Omental fat pad (tissue), 4 donors: ENCODE data around the gene CSAD. TPM values are rescaled to one million over a fixed set of nuclear protein-coding genes. Genes with fewer than 3 reads are reported as not detected.

Experiments
- ATAC-seq: fragments of 150-250 bp; one replicate; pipeline ENCODE4 v1.9.1; 2016; ENCODE audit warnings: mild to moderate bottlenecking, moderate library complexity; ENCODE audit not compliant: low FRiP score
- DNase-seq: peaks from one replicate; pipeline ENCODE4 v3.0.0-alpha.2; 2019; ENCODE audit warnings: low spot score
- total RNA-seq, 4 donors: library from RNA; depleted of rRNA; stranded (reverse); fragments of >200 nt; gene quantifications; one replicate each; pipeline ENCODE4 v1.1.0, GENCODE V29; 2016
- TF ChIP-seq, protein P1 (sequence below), 3 donors: fragments of 450-650 bp; IDR thresholded peaks; one replicate each; pipeline ENCODE4 v1.5.1; 2016 to 2017; ENCODE audit warnings: antibody characterized with exemption in 3 of 3, mild to moderate bottlenecking in 3 of 3, moderate library complexity in 2 of 3

Gene CSAD
- total RNA-seq, 4 donors from 2014 or later, result 71.1 to 118 (median 81.7) TPM

DNA sequence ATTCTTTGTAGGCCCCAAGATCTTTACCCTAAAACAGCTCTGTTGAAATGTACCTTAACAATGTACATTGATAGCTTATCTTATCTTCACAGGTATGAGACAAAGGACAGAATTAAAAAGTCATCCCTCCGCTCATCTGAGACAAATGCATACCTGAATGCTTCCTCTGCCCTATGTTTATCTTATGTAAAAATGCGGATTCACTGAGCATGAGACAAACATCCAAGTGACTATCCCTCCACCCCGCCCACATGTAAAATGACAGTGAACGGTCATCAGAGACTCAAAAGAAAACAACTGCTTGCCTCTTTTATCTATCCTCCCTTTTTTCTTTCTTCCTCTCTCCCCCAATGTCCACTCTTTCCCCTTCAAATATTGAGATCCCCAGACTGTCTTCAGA is 37.4 kb downstream of the CSAD start:
- no peak for ATAC-seq
- TF ChIP-seq, protein P1, sequence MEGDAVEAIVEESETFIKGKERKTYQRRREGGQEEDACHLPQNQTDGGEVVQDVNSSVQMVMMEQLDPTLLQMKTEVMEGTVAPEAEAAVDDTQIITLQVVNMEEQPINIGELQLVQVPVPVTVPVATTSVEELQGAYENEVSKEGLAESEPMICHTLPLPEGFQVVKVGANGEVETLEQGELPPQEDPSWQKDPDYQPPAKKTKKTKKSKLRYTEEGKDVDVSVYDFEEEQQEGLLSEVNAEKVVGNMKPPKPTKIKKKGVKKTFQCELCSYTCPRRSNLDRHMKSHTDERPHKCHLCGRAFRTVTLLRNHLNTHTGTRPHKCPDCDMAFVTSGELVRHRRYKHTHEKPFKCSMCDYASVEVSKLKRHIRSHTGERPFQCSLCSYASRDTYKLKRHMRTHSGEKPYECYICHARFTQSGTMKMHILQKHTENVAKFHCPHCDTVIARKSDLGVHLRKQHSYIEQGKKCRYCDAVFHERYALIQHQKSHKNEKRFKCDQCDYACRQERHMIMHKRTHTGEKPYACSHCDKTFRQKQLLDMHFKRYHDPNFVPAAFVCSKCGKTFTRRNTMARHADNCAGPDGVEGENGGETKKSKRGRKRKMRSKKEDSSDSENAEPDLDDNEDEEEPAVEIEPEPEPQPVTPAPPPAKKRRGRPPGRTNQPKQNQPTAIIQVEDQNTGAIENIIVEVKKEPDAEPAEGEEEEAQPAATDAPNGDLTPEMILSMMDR (IDR thresholded peaks at IDR 0.05), result no peak

DNA sequence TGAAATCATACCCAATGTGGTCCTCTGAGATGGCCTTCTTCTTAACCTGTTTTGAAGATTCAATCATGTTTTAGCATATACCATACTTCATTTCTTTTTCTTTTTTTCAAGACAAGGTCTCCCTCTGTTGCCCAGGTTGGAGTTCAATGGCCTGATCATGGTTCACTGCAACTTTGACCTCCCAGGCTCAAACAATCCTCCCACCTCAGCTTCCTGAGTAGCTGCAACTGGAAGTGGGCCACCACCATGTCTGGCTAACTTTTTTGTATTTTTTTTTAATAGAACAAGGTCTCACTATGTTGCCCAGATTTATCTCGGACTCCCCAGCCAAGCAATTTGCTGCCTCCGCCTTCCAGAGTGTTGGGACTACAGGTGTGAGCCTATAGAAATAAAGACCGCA is 47.0 kb downstream of the CSAD start:
- DNase-seq, result no peak
- TF ChIP-seq, protein P1 (IDR thresholded peaks at IDR 0.05), result no peak
- no peak for ATAC-seq

More for the DNA sequence above, 37.4 kb downstream of the CSAD start:
- no peak for DNase-seq

DNA sequence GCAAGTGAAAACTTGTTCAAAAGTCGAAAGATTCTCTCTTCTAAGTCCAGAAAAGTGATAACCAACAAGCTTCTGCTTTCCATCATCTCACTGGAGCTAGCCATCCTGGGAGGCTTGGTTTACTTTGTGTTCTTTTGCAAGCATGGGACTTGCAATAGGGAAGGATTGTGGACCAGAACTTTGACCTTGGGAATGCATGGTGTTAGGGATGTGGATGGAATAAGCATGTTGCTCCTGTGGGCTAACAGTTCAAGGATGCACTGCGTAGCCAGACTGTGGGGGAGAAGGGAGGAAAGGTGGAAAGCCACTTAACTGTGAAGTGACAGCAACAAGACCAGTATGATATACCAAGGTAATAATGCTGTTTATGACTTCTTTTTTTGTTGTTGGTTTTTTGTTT is 48.9 kb downstream of the CSAD start:
- TF ChIP-seq, protein P1 (IDR thresholded peaks at IDR 0.05), result no peak
- DNase-seq, result no peak
- ATAC-seq, result no peak

DNA sequence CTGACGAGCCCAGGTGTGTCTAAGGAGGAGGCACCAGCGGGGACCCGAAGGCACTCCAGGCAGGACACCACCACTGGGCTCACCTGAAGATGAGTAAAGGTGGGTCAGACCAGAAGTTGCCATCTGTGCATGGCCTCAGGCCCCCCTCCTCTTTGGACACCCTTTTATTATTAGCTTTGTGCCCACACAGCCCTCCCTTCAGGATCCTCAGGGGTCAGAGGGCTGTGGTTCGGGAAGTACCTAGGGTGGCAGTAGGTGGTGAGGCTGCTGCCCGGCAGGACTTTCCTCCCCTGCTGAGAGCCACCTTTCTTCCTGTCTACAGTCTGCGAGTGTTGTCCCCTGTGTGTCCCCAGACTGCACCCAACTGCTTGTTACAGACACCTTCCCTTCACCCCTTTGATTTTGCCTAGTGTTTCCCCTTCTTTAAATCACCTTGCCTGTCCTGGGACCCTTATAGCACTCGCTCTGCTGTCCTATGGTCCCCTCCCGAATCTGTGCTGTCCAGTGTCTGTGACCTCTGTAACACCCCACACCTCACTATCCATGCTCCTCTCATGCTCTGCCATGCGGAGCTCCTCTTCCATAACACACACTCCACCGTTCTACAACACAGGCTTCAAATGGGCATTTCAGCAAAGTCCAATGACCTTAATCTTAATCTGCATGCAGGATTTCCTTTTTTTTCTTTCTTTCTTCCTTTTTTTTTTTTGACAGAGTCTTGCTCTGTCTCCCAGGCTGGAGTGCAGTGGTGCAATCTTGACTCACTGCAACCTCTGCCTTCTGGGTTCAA is 51.8 kb downstream of the CSAD start:
- DNase-seq (no peak), ATAC-seq (no peak)
- TF ChIP-seq, protein P1 (IDR thresholded peaks at IDR 0.05), result no peak

DNA sequence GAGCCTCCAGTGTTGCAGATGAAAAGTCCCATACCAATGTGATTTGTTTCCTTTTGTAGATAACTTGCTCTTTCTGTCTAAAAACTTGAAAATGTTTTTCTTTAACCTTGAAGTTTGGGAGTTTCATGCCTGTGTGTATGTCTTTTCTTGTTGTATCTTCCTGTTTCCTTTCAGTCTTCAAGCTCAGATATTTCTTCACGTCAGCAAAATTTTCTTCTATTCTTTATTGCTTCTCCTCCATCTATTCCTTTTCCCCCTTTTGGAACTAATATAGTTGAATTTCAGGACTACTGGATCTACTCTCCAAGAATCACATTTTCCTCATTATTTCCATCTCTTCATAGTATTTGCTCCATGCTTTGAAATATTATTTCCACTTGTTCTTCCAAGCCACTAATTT is 53.6 kb downstream of the CSAD start:
- ATAC-seq, result no peak
- TF ChIP-seq, protein P1 (IDR thresholded peaks at IDR 0.05), result no peak
- no peak for DNase-seq

- ATAC-seq (no peak), DNase-seq (no peak)
- TF ChIP-seq, protein P1 (IDR thresholded peaks at IDR 0.05), result no peak
These were observed 56.4 kb downstream of the CSAD start for GRCh38 chr12:53124352-53124723.
